HL-60/S4 (cell line): Measurements from ENCODE around the gene GPR171.

ENCODE experiments used
- in situ Hi-C: fragments of 300-500 bp; cut with MboI; formaldehyde crosslinking; loops from 2 replicates; pipeline ENCODE4 v1.14.3; 2022; ENCODE audit warnings: low sequenced_read_pairs

GPR171 gene

GRCh38 chr3:151182349-151183079 lies 20.5 kb downstream of the GPR171 start:
- in situ Hi-C loops = no loop called here

- in situ Hi-C loops = no loop called here
These were observed 24.7 kb downstream of the GPR171 start for GRCh38 chr3:151178208-151178845.

GRCh38 chr3:151175952-151176351 lies 27.1 kb downstream of the GPR171 start:
- in situ Hi-C loops = no loop called here

- in situ Hi-C loops = loop anchor here (25.0 kb wide), 1 partner anchor 637 kb away; the partner anchor contains the start of genes EIF2A and SERP1
These were observed 28.7 kb downstream of the GPR171 start for GRCh38 chr3:151174351-151174750.

- in situ Hi-C loops = loop anchor here (25.0 kb wide), 1 partner anchor 634 kb away; the partner anchor contains the start of genes EIF2A and SERP1
These were observed 31.8 kb downstream of the GPR171 start for GRCh38 chr3:151171145-151171757.

GRCh38 chr3:151169948-151170679 lies 32.9 kb downstream of the GPR171 start:
- in situ Hi-C loops = loop anchor here (5.0 to 25.0 kb wide), 3 partner anchors 57 to 633 kb away; partner anchors contain the start of genes EIF2A, P2RY14 and SERP1

GRCh38 chr3:151169262-151169947 lies 33.6 kb downstream of the GPR171 start:
- in situ Hi-C loops = loop anchor here (5.0 to 25.0 kb wide), 3 partner anchors 58 to 632 kb away; partner anchors contain the start of genes EIF2A, P2RY14 and SERP1

GRCh38 chr3:151168269-151169094 lies 34.5 kb downstream of the GPR171 start:
- in situ Hi-C loops = loop anchor here (5.0 to 25.0 kb wide), 3 partner anchors 59 to 631 kb away; partner anchors contain the start of genes EIF2A, P2RY14 and SERP1

GRCh38 chr3:151166161-151166560 lies 36.9 kb downstream of the GPR171 start:
- in situ Hi-C loops = loop anchor here (5.0 to 25.0 kb wide), 3 partner anchors 61 to 629 kb away; partner anchors contain the start of genes EIF2A, P2RY14 and SERP1

- in situ Hi-C loops = loop anchor here (5.0 to 25.0 kb wide), 3 partner anchors 62 to 628 kb away; partner anchors contain the start of genes EIF2A, P2RY14 and SERP1
These were observed 37.8 kb downstream of the GPR171 start for GRCh38 chr3:151165226-151165625.

- in situ Hi-C loops = loop anchor here (25.0 kb wide), 1 partner anchor 623 kb away; the partner anchor contains the start of genes EIF2A and SERP1
These were observed 43.2 kb downstream of the GPR171 start for GRCh38 chr3:151159806-151160205.

GRCh38 chr3:151156618-151157216 lies 46.3 kb downstream of the GPR171 start:
- in situ Hi-C loops = loop anchor here (25.0 kb wide), 1 partner anchor 619 kb away; the partner anchor contains the start of genes EIF2A and SERP1

- in situ Hi-C loops = loop anchor here (25.0 kb wide), 1 partner anchor 618 kb away; the partner anchor contains the start of genes EIF2A and SERP1
These were observed 47.4 kb downstream of the GPR171 start for GRCh38 chr3:151155409-151156128.

GRCh38 chr3:151154566-151154965 lies 48.5 kb downstream of the GPR171 start:
- in situ Hi-C loops = loop anchor here (25.0 kb wide), 1 partner anchor 617 kb away; the partner anchor contains the start of genes EIF2A and SERP1

GRCh38 chr3:151152455-151153079 lies 50.4 kb downstream of the GPR171 start:
- in situ Hi-C loops = loop anchor here (25.0 kb wide), 1 partner anchor 615 kb away; the partner anchor contains the start of genes EIF2A and SERP1
